SK-N-MC (cell line): Measurements from ENCODE around the gene TGFBR3.

ENCODE experiments used
- EZH2 ChIP-seq: fragments of 200-600 bp; sonication (generic); IDR thresholded peaks from one replicate; pipeline ENCODE4 v1.6.1; 2017; ENCODE audit warnings: antibody characterized with exemption
- FOXP2 ChIP-seq: optimal IDR thresholded peaks from 2 replicates; pipeline ENCODE3; 2011; ENCODE audit warnings: mild to moderate bottlenecking, moderate library complexity; ENCODE audit not compliant: insufficient read depth; ENCODE audit errors: extremely low read length, control extremely low read depth
- POLR2AphosphoS5 ChIP-seq: IDR thresholded peaks from 2 replicates; pipeline ENCODE4 v1.6.1; 2012; ENCODE audit warnings: mild to moderate bottlenecking, low read depth, low read length, borderline replicate concordance

GRCh38 chr1:91696321-91696720, 189.6 kb downstream of the TGFBR3 start:
- TF ChIP-seq POLR2AphosphoS5 (no peak), EZH2 (no peak), FOXP2 (no peak)
